ENCODE data around the gene FBXW11. TPM values are rescaled to one million over a fixed set of nuclear protein-coding genes. Genes with fewer than 3 reads are reported as not detected.

FBXW11 gene
- total and polyA plus RNA-seq, 2 experiments from 2014 or later = 59.0 to 98.0 TPM

DNA sequence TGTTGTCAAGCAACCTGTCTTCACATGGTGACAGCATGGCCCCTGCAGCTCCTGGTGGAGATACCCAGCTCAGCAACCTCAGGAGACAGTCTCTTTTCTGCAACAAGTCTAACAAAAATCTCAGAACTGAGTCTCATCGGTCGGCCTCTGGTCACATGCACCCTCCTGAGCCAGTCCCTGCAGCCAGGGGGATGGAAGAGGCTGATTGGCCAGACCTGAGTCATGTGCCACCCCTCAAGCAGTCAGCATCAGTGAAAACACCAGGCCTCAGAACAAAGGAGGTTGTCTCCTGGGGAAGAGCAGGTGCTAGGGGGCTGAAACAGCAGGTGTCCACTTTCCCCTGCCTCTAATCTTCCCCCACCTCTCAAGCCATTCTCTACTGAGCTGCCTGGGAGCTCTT is 166.4 kb downstream of the FBXW11 start:
- H3K27ac ChIP-seq = no peak overlapping the region
- H3K9me3 ChIP-seq (ENCODE audit: low read depth) = no peaks in the 10 kb centered on the region
- H3K4me3 ChIP-seq = no peak overlapping the region
- no peaks in the 10 kb centered on the region for H3K36me3 ChIP-seq
- H3K4me1 ChIP-seq (ENCODE audit: low read depth) = peaks cover 23% of the 10 kb centered on the region
- no peaks in the 10 kb centered on the region for H3K27me3 ChIP-seq
- DNase-seq (ENCODE audit: low read depth in 1 of 2, low spot score in 1 of 2) = no peak
- no peak for TF ChIP-seq CTCF (IDR thresholded peaks at IDR 0.05; ENCODE audit: low read depth, low read length)

- Histone ChIP-seq H3K4me1 (ENCODE audit: low read depth) (peaks cover 20% of the 10 kb centered on the region), H3K36me3 (no peaks in the 10 kb centered on the region), H3K27ac (no peak overlapping the region), H3K4me3 (no peak overlapping the region), H3K27me3 (no peaks in the 10 kb centered on the region), H3K9me3 (ENCODE audit: low read depth) (no peaks in the 10 kb centered on the region)
- no peak for TF ChIP-seq CTCF (IDR thresholded peaks at IDR 0.05; ENCODE audit: low read depth, low read length)
- no peak for DNase-seq (ENCODE audit: low read depth in 1 of 2, low spot score in 1 of 2)
Measured at GRCh38 chr5:171839112-171839511, 167.3 kb downstream of the FBXW11 start.

DNA sequence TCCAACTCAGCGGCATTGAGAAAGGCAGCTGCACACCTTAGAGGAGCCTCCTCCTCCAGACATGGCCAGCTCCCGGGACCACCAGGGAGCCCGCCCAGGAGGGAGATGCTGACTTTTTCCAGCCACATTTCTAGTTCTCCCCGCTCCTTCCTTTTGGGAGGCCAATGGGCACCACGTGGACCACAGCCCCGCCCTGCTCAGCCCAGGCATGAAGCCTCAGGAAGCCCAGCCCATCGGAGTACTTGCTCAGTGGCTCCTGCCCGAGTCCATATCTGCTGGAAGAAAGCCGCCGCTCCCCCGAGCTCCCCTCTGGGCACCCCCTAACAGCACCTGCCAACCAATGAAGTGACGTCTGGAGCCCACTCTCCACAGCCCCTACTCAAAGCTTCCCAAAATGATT is 168.4 kb downstream of the FBXW11 start:
- no peak overlapping the region for H3K4me3 ChIP-seq
- peaks cover 10% of the 10 kb centered on the region for H3K4me1 ChIP-seq (ENCODE audit: low read depth)
- no peaks in the 10 kb centered on the region for H3K36me3 ChIP-seq
- H3K27ac ChIP-seq = no peak overlapping the region
- no peak for TF ChIP-seq CTCF (IDR thresholded peaks at IDR 0.05; ENCODE audit: low read depth, low read length)
- H3K27me3 ChIP-seq = no peaks in the 10 kb centered on the region
- H3K9me3 ChIP-seq (ENCODE audit: low read depth) = no peaks in the 10 kb centered on the region
- DNase-seq (ENCODE audit: low read depth in 1 of 2, low spot score in 1 of 2) = no peak

- Histone ChIP-seq H3K9me3 (ENCODE audit: low read depth) (no peaks in the 10 kb centered on the region), H3K27ac (no peak overlapping the region), H3K27me3 (no peaks in the 10 kb centered on the region), H3K4me1 (ENCODE audit: low read depth) (peaks cover 8% of the 10 kb centered on the region), H3K4me3 (no peak overlapping the region), H3K36me3 (no peaks in the 10 kb centered on the region)
- no peak for TF ChIP-seq CTCF (IDR thresholded peaks at IDR 0.05; ENCODE audit: low read depth, low read length)
- DNase-seq (ENCODE audit: low read depth in 1 of 2, low spot score in 1 of 2) = no peak
Measured at GRCh38 chr5:171837522-171837921, 168.9 kb downstream of the FBXW11 start.

DNA sequence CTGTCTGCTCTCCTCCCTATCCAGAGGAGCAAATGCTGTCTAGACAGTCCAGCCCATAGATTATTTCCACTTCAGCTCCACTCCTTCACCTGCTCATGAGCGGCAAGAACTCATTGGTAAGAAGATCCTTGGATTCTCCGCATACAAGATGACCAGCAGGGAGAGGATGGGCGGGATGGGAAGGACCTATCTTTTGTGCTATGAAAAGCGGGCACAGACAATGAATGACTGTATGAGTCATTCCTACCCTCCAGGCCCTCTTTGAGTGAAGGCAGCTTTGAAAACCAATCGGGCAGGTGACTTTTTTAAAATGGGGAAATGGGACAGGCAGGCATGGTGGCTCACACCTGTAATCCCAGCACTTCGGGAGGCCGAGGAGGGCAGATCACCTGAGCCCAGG is 171.4 kb downstream of the FBXW11 start:
- Histone ChIP-seq H3K36me3 (no peaks in the 10 kb centered on the region), H3K9me3 (ENCODE audit: low read depth) (no peaks in the 10 kb centered on the region), H3K27me3 (no peaks in the 10 kb centered on the region), H3K4me1 (ENCODE audit: low read depth) (no peaks in the 10 kb centered on the region), H3K4me3 (no peak overlapping the region), H3K27ac (no peak overlapping the region)
- no peak for DNase-seq (ENCODE audit: low read depth in 1 of 2, low spot score in 1 of 2)
- TF ChIP-seq CTCF (IDR thresholded peaks at IDR 0.05; ENCODE audit: low read depth, low read length) = no peak

GRCh38 chr5:171834461-171834860 is 172.0 kb downstream of the FBXW11 start:
- no peak for DNase-seq (ENCODE audit: low read depth in 1 of 2, low spot score in 1 of 2)
- no peak overlapping the region for H3K4me3 ChIP-seq
- no peak overlapping the region for H3K27ac ChIP-seq
- H3K27me3 ChIP-seq = no peaks in the 10 kb centered on the region
- no peaks in the 10 kb centered on the region for H3K36me3 ChIP-seq
- no peaks in the 10 kb centered on the region for H3K9me3 ChIP-seq (ENCODE audit: low read depth)
- TF ChIP-seq CTCF (IDR thresholded peaks at IDR 0.05; ENCODE audit: low read depth, low read length) = no peak
- no peaks in the 10 kb centered on the region for H3K4me1 ChIP-seq (ENCODE audit: low read depth)
